ENCODE measurements around the gene MALL. TPM values are rescaled to one million over a fixed set of nuclear protein-coding genes. Genes with fewer than 3 reads are reported as not detected.
"Not testable (repeated sequence)": the region's sequence is repeated elsewhere in the genome, so short reads cannot be mapped to it uniquely, and the experiment has no call there.

Gene MALL
- total and polyA plus RNA-seq, 4 experiments from 2014 or later: not detected

- Histone ChIP-seq H3K27me3 (ENCODE audit: insufficient read depth, low read length) (peaks cover 19% of the 10 kb centered on the region), H3K27ac (ENCODE audit: low read depth, low read length) (no peak overlapping the region), H3K36me3 (ENCODE audit: insufficient read depth, low read length) (no peaks in the 10 kb centered on the region), H3K4me3 (ENCODE audit: low read length in 2 of 2) (no peak overlapping the region), H3K4me1 (ENCODE audit: insufficient read depth, low read length) (no peaks in the 10 kb centered on the region), H3K9me3 (ENCODE audit: control insufficient read depth in 1 of 2, low read length in 2 of 2) (no peaks in the 10 kb centered on the region)
- Mint-ChIP-seq H3K9me3 (peaks cover 0 to 7% (median 0%) of the 10 kb centered on the region in 8 donors), H3K27ac (no peak overlapping the region), H3K27me3 (peaks cover 40 to 49% of the 10 kb centered on the region in 2 donors), H3K4me1 (peaks cover 0 to 4% (median 0%) of the 10 kb centered on the region in 4 donors), H3K36me3 (no peaks in the 10 kb centered on the region), H3K4me3 (no peak overlapping the region)
- intact Hi-C loops (cut with micrococcal nuclease): no loop called here
- ChIA-PET POLR2A (ENCODE audit: partially characterized antibody) (no interaction called here), CTCF (ENCODE audit: partially characterized antibody) (no interaction called here)
- no peak for DNase-seq
Measured at GRCh38 chr2:110116033-110116710, 550 bp upstream of the MALL start.

GRCh38 chr2:110114831-110115255 is 779 bp downstream of the MALL start:
- H3K27me3 Mint-ChIP-seq: peaks cover 36 to 47% of the 10 kb centered on the region in 2 donors
- H3K27ac Mint-ChIP-seq: no peak overlapping the region
- H3K27me3 ChIP-seq (ENCODE audit: insufficient read depth, low read length): peaks cover 19% of the 10 kb centered on the region
- ChIA-PET POLR2A (ENCODE audit: partially characterized antibody) (no interaction called here), CTCF (ENCODE audit: partially characterized antibody) (no interaction called here)
- H3K9me3 Mint-ChIP-seq: peaks cover 0 to 7% (median 0%) of the 10 kb centered on the region in 8 donors
- H3K27ac ChIP-seq (ENCODE audit: low read depth, low read length): no peak overlapping the region
- no peaks in the 10 kb centered on the region for H3K4me1 ChIP-seq (ENCODE audit: insufficient read depth, low read length)
- H3K9me3 ChIP-seq (ENCODE audit: control insufficient read depth in 1 of 2, low read length in 2 of 2): no peaks in the 10 kb centered on the region
- DNase-seq: no peak
- H3K4me3 Mint-ChIP-seq: no peak overlapping the region
- H3K4me3 ChIP-seq (ENCODE audit: low read length in 2 of 2): no peak overlapping the region
- intact Hi-C loops (cut with micrococcal nuclease): no loop called here
- H3K36me3 ChIP-seq (ENCODE audit: insufficient read depth, low read length): no peaks in the 10 kb centered on the region
- H3K4me1 Mint-ChIP-seq: peaks cover 0 to 4% (median 0%) of the 10 kb centered on the region in 4 donors
- H3K36me3 Mint-ChIP-seq: no peaks in the 10 kb centered on the region

- Histone ChIP-seq H3K4me3 (ENCODE audit: low read length in 2 of 2) (no peak overlapping the region), H3K36me3 (ENCODE audit: insufficient read depth, low read length) (no peaks in the 10 kb centered on the region), H3K9me3 (ENCODE audit: control insufficient read depth in 1 of 2, low read length in 2 of 2) (no peaks in the 10 kb centered on the region), H3K27ac (ENCODE audit: low read depth, low read length) (no peak overlapping the region), H3K27me3 (ENCODE audit: insufficient read depth, low read length) (peaks cover 19% of the 10 kb centered on the region), H3K4me1 (ENCODE audit: insufficient read depth, low read length) (no peaks in the 10 kb centered on the region)
- Mint-ChIP-seq H3K9me3 (peaks cover 0 to 7% (median 0%) of the 10 kb centered on the region in 8 donors), H3K4me1 (peaks cover 0 to 4% (median 0%) of the 10 kb centered on the region in 4 donors), H3K27me3 (peaks cover 33 to 47% of the 10 kb centered on the region in 2 donors), H3K27ac (no peak overlapping the region), H3K4me3 (no peak overlapping the region), H3K36me3 (no peaks in the 10 kb centered on the region)
- DNase-seq: no peak
- intact Hi-C loops (cut with micrococcal nuclease): no loop called here
- ChIA-PET POLR2A (ENCODE audit: partially characterized antibody) (no interaction called here), CTCF (ENCODE audit: partially characterized antibody) (no interaction called here)
Measured at GRCh38 chr2:110113961-110114591, 1.5 kb downstream of the MALL start.

GRCh38 chr2:110108291-110108690 is 7.3 kb downstream of the MALL start:
- H3K4me3 ChIP-seq (ENCODE audit: low read length in 2 of 2); CTCF ChIA-PET (ENCODE audit: partially characterized antibody); H3K27ac Mint-ChIP-seq; H3K36me3 ChIP-seq (ENCODE audit: insufficient read depth, low read length); H3K27ac ChIP-seq (ENCODE audit: low read depth, low read length); POLR2A ChIA-PET (ENCODE audit: partially characterized antibody); DNase-seq; H3K9me3 ChIP-seq (ENCODE audit: control insufficient read depth in 1 of 2, low read length in 2 of 2); H3K9me3 Mint-ChIP-seq; H3K36me3 Mint-ChIP-seq; intact Hi-C loops (cut with micrococcal nuclease); H3K4me1 Mint-ChIP-seq; H3K27me3 ChIP-seq (ENCODE audit: insufficient read depth, low read length); H3K4me1 ChIP-seq (ENCODE audit: insufficient read depth, low read length): not testable (repeated sequence)
- Mint-ChIP-seq H3K4me3 (peak overlapping the region in 1 of 8 donors; percentile 19), H3K27me3 (peaks cover 29 to 49% of the 10 kb centered on the region in 2 donors)

GRCh38 chr2:110107092-110108079 is 8.2 kb downstream of the MALL start:
- DNase-seq: no peak
- Mint-ChIP-seq H3K27me3 (peaks cover 29 to 53% of the 10 kb centered on the region in 2 donors), H3K4me3 (peak overlapping the region in 1 of 8 donors; percentile 18), H3K36me3 (no peaks in the 10 kb centered on the region), H3K9me3 (peaks cover 0 to 11% (median under 1%) of the 10 kb centered on the region in 8 donors), H3K27ac (no peak overlapping the region), H3K4me1 (no peaks in the 10 kb centered on the region)
- H3K27me3 ChIP-seq (ENCODE audit: insufficient read depth, low read length): no peaks in the 10 kb centered on the region
- no peaks in the 10 kb centered on the region for H3K36me3 ChIP-seq (ENCODE audit: insufficient read depth, low read length)
- intact Hi-C loops (cut with micrococcal nuclease): no loop called here
- no peaks in the 10 kb centered on the region for H3K4me1 ChIP-seq (ENCODE audit: insufficient read depth, low read length)
- no peak overlapping the region for H3K27ac ChIP-seq (ENCODE audit: low read depth, low read length)
- CTCF ChIA-PET (ENCODE audit: partially characterized antibody): no interaction called here
- no peak overlapping the region for H3K4me3 ChIP-seq (ENCODE audit: low read length in 2 of 2)
- H3K9me3 ChIP-seq (ENCODE audit: control insufficient read depth in 1 of 2, low read length in 2 of 2): no peaks in the 10 kb centered on the region
- POLR2A ChIA-PET (ENCODE audit: partially characterized antibody): no interaction called here

- Histone ChIP-seq H3K4me1 (ENCODE audit: insufficient read depth, low read length) (no peaks in the 10 kb centered on the region), H3K9me3 (ENCODE audit: control insufficient read depth in 1 of 2, low read length in 2 of 2) (no peaks in the 10 kb centered on the region), H3K4me3 (ENCODE audit: low read length in 2 of 2) (no peak overlapping the region), H3K27ac (ENCODE audit: low read depth, low read length) (no peak overlapping the region), H3K27me3 (ENCODE audit: insufficient read depth, low read length) (no peaks in the 10 kb centered on the region), H3K36me3 (ENCODE audit: insufficient read depth, low read length) (no peaks in the 10 kb centered on the region)
- peak overlapping the region in 1 of 8 donors; percentile 14 for H3K4me3 Mint-ChIP-seq
- ChIA-PET POLR2A (ENCODE audit: partially characterized antibody) (no interaction called here), CTCF (ENCODE audit: partially characterized antibody) (no interaction called here)
- no peak for DNase-seq
- intact Hi-C loops (cut with micrococcal nuclease): no loop called here
- H3K27me3 Mint-ChIP-seq: peaks cover 27 to 54% of the 10 kb centered on the region in 2 donors
- peaks cover 0 to 1% (median 0%) of the 10 kb centered on the region in 4 donors for H3K4me1 Mint-ChIP-seq
- H3K36me3 Mint-ChIP-seq: no peaks in the 10 kb centered on the region
- H3K9me3 Mint-ChIP-seq: peaks cover 0 to 11% (median under 1%) of the 10 kb centered on the region in 8 donors
- H3K27ac Mint-ChIP-seq: no peak overlapping the region
Measured at GRCh38 chr2:110106642-110107041, 9.0 kb downstream of the MALL start.

Data from CD4-positive, alpha-beta memory T cell (primary cell).